VCaP (cell line): Measurements from ENCODE around the gene MPZL1.

Experiments used
- H3K27ac ChIP-seq: fragments of 450-650 bp; 2 replicates; pipeline ENCODE4 v1.5.1; 2017
- CTCF ChIP-seq: fragments of 450-650 bp; conservative IDR thresholded peaks from 2 replicates; pipeline ENCODE4 v1.5.1; 2017; ENCODE audit warnings: mild to moderate bottlenecking, moderate library complexity

MPZL1 gene

DNA sequence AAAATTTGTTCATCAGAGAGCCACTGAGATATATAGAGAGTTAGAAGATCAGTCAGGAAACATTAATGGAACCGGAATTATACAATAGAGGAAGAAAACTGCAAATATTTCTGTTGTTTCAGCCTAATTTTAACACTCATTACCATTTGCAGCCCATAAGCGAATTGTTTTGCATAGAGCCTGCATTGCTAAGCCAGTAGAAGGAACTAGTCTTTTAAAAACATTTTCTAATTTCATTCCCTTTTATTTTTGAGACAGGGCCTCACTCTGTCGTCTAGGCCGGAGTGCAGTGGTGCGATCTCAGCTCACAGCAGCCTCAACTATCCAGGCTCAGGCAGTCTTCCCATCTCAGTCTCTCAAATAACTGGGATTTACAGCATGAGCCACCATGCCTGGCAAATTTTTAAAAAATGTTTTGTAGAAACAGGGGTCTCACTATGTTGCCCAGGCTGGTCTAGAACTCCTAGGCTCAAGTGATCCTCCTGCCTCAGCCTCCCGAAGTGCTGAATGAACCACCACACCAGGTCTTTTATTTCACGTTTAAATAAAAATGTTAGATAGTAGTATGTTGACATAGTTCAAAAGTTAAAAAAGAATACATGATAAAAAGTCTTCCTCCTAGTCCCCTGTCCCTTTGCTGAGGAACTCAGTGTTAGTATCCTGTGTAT, 25.3 kb downstream of the MPZL1 start:
- no peak overlapping the region for H3K27ac ChIP-seq

DNA sequence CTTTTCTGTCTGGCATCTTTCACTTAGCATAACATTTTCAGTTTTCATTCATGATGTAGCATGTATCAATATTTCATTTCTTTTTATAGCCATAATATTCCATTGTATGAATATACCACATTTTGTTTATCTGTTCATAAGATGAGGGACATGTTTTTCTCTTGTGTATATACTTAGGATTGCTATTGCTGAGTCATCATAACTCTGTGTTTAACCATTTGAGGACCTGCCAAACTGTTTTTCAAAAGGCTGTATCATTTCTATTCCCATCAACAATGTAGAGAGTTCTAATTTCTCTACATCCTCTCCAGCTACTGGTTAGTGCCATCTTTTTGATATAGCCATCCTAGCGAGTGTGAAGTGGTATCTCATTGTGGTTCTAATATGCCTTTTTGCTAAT, 26.2 kb downstream of the MPZL1 start:
- no peak for TF ChIP-seq CTCF
- no peak overlapping the region for H3K27ac ChIP-seq

More for the DNA sequence above, 25.3 kb downstream of the MPZL1 start:
- TF ChIP-seq CTCF = no peak

DNA sequence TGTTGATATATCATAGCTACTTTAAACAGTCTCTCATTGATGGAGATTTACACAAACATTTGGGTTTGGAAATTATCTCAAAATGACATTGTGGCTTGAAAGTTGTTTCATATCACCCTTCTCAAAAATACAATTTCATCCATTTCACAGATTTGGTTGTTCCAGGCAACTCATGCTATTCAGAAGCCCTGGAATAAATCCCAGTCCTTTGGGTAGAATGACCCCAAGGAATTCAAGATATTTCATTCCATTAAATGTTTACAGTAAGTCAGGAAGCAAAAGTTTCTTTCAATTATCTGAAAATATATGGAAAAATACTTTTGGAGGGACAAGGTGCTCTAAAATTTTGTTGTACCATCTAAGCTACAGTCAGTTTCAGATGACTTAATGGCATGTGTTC, 27.1 kb downstream of the MPZL1 start:
- no peak for TF ChIP-seq CTCF

GRCh38 chr1:167749741-167750140, 28.0 kb downstream of the MPZL1 start:
- no peak for TF ChIP-seq CTCF
- no peak overlapping the region for H3K27ac ChIP-seq

More for the DNA sequence above, 27.1 kb downstream of the MPZL1 start:
- no peak overlapping the region for H3K27ac ChIP-seq

GRCh38 chr1:167750641-167751040, 28.9 kb downstream of the MPZL1 start:
- no peak for TF ChIP-seq CTCF
- H3K27ac ChIP-seq = no peak overlapping the region

GRCh38 chr1:167751676-167752075, 29.9 kb downstream of the MPZL1 start:
- no peak overlapping the region for H3K27ac ChIP-seq
- no peak for TF ChIP-seq CTCF

- H3K27ac ChIP-seq = no peak overlapping the region
Measured at GRCh38 chr1:167752219-167752985, 30.6 kb downstream of the MPZL1 start.

More at GRCh38 chr1:167752219-167752985, 30.6 kb downstream of the MPZL1 start:
- TF ChIP-seq CTCF = no peak
